GM19455 (cell line): ENCODE results near the gene PHF20.
"Not testable (repeated sequence)": the region's sequence is repeated elsewhere in the genome, so short reads cannot be mapped to it uniquely, and the experiment has no call there.

Experiments
- ATAC-seq: cut with Tn5 transposase; IDR thresholded peaks from one replicate; pipeline ENCODE4 v1.9.1; 2021; ENCODE audit not compliant: unreplicated experiment

The PHF20 gene

DNA sequence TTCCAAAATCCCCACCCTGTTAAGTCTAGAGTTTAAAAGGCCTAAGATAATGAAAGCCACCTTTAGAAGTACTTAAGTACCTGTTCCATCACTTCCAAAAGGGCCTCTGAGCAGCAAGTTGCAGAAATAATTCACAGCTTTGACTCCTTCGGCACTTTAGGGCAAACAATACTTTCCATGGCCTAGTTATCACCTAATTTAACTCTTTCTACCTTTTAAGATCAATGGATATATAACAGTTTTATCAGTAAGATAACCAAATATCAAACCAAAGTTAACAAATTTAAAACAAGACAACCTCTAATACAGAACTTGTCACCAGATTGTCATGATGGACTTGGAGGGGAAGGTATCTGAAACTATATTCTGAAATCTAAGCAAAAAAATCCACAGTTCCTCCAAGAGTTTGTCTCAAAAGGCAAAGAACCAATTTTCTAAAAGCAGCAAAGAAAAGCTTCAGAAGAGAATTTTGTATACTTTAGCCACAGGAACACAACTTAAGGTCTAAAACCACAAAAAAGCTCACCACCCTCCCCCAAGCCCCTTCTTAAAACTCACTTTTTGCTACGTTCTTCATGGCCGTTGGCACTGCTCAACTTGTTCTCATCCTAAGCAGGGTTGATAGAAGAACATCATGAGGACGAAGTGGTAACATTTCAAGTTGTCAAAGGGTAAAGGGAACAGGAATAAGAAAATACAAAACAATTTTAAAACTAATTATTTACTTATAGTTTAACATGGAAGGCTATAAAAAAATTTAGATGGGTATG lies 33.2 kb upstream of the PHF20 start:
- no peak for ATAC-seq

DNA sequence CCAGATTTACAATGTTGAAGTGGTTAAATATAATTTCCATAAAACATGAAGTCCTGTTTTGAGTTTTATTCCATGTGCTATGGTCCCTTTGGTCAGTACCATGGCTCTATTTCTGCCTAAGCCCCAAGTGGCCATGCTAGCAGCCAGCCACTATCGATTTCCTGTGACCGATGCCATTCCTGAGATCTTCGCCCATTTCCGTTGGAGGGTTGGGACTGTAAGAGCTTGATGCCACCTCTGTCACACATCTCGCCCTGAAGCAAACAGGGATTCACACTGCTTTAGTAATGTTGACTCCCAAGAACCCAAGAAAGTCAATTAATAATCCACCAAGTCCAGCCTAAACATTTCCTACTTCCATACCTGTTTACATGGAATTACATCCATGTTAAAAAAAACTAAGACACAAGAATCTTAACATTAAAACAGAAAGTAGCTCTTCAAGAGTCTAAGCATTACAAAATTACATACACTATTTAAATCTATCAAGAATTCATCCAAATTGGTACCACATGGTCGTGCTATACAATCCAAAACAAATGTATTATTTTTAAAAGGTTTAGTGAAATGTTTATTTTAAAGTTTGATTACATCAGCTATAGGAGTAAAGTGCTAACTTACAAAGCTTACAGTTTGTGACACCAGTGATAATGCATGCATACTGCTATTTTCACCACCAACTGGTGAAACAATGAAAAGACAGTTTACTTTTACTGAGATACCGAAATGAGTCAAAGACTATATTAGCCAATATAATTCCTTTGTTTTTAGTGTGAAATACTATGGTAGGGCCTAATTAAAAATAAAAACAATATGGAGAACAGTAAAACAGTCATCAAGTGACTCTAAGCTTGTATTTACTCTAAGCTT lies 32.3 kb upstream of the PHF20 start:
- ATAC-seq, result no peak

DNA sequence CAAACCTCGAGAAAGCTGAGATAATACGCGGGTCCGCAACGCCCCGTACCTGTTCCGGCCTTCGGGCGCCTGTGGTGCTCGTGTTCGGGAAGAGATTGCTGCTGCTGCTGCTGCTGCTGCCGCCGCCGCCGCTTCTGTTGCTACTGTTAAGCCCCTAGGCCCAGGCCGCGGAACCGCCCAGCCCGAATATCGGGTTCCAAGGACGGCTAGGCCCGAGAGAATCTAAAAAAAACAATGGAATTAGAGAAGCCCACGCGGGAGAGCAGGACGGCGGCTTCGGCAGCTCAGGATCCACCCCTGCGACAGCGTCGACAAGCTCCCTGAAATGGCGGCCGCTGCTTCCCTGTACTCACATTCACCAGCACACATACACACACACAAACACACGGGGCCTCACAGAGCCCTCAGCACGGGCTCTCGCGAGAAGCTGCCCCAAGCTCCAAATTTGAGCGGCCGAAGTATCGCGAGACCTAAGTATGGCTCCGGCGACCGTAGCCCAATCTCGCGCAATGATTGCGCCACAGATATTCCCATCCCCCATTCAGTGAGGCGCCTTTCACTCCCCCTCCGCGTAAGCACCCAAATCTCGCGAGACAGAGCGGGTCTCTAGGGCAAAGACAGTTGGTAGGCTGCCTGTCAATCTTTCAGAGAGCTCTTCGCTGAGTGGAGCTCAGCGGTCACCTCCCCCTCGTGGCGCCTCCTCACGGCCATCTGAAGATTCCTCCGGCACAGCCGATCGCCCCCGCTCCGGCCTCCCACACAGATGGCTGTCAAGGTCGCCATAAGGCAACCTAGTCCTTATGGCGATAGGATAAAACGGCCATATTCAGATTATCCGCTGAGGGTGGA lies 29.7 kb upstream of the PHF20 start, which contains the start of gene RBM39:
Gene RBM39 (minus strand): TSS at position 369 of the 849 bp plus-strand sequence. CDS start 1,386 bp downstream, outside the sequence.
- ATAC-seq, result peak; percentile 79

DNA sequence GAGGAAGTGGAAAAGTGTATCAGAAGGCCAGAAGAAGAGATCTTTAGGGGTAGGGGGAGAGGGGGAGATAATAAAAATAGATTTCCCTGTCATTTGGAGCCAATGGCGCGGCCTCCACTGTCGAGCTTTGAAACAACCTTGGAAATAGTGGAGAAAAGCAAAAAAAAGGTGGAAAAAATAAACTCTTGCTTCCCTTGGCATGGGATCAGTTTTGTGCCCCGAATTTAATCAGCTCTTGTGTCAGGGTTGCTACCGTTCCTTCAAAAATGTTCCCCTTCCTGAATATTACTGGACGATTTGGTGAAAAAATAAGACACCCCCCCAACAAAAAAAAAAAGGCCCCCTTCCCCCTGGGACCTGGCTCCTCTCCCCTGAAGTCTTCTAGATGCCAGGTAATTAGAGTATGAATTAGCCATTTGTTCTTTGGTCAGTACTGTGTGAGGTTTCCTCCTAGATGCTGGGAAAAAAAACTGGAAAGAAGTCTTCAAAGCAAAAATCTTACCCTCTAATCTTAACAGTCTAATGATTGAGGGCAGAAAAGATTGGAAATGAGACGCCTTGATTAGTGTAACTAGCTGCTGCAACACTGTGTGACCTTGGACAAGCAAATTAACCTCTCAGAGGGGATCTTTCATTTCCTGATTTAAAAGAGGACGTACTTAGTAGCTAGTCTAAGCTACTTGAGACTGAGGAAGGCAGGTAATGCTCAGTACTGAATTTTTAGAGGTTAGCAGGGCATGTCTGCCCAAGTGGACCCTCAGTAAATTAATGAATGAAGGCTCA lies 28.9 kb upstream of the PHF20 start:
- ATAC-seq, result no peak

DNA sequence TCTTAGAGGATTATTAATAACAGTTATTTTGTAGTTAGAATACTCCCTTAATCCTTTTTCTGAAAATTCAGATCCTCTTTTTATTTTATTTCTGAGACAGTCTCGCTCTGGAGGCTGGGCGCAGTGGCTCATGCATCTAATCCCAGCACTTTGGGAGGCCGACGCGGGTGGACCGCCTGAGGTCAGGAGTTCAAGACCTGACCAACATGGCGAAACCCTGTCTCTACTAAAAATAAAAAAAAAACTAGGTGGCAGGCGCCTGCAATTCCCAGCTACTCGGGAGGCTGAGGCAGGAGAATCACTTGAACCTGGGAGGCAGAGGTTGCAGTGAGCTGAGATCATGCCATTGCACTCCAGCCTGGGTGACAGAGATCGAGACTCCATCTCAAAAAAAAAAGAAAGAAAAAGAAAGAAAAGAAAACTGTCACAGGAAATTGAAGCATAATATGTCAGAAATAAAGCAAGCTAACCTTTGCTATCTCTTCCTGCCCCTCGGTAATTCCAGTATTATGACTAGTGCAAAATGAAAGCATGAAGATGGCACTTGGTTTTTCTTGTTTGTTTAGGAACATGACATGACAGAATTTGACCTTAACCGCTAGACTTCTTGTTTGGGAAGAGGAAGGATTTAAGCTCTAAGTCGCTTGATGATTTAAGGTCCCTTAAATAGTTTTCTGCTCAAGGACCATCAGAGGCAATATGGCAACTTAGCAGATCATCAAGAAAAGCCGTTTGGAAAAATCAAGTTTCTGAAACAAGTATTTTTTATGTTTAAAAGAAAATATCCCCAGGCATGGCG lies 27.9 kb upstream of the PHF20 start:
- ATAC-seq, result no peak

DNA sequence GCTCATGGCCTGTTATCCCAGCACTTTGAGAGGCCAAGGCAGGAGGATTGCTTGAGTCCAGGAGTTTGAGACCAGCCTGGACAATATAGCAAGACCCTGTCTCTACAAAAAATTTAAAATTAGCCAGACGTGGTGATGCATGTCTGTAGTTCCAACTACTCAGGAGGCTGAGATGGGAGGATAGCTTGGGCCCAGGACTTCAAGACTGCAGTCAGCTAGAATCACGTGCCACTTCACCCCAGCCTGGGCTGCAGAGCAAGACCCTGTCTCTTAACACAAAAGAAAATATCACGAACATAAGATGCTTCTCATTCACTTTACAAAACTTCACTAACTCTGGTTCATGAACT lies 27.3 kb upstream of the PHF20 start:
- not testable (repeated sequence) for ATAC-seq

DNA sequence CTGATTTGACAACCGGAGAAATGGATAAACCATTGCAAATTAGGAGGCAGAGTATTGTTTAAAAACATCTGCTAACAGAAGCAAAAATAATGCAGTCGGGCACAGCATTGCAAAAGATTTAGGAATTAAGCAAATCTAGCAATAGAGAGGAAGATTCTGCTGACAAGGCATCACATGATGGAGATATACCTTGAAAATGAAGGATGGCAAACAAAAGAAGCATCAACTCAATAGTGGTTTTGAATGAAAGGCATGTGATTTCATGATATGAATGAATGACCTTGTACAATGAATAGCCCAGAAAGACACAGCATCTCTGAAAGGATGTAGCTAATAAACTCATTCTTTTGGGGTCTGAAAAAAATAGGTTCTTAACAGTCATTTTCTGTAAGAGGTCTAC lies 21.2 kb upstream of the PHF20 start:
- no peak for ATAC-seq

DNA sequence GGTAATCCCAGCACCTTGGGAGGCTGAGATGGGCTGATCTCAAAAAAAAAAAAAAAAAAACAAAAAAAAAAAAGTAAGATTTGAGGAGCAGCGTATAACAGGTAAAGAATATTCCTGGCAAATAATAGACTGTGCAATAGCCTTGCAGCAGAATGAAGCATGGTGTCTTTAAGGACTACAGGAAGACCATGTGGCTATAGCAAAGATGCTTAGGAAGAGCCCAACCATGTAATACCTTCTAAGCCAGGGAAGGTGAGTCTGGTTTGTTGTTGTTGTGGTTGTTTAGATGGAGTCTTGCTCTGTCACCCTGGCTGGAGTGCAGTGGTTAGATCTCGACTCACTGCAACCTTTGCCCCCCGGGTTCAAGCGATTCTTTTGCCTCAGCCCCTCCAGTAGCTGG lies 15.4 kb upstream of the PHF20 start:
- ATAC-seq, result no peak

DNA sequence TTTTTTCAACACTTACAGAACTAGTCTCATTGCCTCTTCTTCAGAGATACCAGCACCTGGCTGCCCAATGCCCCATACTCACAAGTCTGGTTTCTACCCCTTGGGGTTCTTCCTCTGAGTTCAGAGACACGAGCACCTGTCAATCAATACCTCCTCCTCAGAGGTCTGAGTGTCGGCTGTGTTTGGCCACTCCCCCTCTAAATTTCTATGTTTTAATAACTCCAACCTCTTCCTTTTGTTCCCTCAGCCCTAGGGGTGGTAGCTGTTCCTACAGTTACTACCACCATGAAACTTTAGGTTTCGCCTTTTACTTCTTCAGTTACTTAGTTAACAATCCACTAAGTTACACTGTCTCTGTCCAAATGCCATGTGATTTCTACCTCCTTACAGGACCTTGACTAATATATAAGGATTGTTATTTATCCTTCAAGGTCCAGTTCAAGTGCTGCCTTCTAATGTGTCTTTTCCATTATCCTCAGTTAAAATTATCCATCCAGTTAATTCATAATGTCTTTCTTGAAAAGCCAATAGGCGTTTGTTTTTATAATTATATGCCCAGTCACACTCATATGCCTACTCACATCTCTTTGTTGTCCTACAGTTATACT lies 14.6 kb upstream of the PHF20 start:
- no peak for ATAC-seq

DNA sequence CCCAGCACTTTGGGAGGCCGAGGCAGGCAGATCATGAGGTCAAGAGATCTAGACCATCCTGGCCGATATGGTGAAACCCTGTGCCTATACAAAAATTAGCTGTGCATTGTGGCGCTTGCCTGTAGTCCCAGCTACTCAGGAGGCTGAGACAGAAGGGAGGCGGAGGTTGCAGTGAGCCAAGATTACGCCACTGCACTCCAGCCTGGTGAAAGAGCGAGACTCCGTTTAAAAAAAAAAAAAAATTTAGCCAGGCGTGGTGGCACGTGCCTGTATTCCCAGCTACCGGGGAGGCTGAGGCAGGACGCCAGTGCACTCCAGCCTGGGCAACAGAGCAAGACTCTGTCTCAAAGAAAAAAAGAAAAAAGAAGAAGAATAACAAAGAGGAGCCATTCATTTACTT lies 10.3 kb upstream of the PHF20 start:
- not testable (repeated sequence) for ATAC-seq

DNA sequence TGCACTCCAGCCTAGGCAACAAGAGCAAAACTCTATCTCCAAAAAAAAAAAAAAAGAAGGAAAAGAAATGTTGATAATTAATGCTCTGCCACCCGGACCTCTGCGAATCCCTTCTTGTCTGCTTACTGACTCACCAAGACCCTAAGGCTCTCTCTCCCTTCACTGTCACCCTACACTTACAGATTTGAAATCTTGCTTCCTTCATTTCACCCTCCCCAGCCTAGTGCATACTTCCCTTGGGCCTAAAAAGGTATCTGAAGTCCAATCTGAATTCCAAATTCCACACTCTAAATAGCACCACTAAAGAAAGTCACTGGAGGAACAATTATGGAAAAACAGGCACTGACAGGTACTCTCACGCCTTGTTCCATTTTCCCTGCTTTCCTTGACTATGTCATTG lies 9.4 kb upstream of the PHF20 start:
- ATAC-seq, result no peak

DNA sequence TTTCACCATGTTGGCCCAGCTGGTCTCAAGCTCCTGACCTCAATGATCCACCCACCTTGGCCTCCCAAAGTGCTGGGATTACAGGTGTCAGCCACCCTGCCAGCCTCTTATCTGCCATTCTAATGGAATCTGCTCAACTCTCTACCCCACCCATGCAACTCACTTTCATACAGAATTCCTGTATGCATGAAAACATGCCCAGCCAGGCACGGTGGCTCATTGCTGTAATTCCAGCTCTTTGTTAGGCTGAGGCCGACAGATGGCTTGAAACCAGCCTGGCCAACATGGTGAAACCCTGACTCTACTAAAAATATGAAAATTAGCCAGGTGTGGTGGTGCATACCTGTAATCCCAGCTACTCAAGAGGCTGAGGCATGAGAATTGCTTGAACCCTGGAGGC lies 6.9 kb upstream of the PHF20 start:
- not testable (repeated sequence) for ATAC-seq

DNA sequence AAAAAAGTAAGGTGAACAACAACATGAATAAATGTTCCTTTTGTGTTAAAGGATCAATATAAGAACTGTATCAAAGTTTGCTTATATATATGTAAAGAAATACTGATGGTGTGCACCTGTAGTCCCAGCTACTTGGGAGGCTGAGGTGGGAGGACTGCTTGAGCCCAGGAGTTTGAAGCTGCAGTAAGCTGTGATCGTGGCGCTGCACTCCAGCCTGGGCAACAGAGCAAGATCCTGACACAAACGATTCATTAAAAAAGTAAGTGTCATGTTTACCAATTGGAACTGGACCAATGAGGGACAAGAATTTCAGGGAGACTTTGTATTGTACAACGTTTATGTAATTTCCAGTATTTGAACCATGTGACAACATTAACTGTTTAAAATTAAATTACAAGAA lies 5.0 kb upstream of the PHF20 start:
- ATAC-seq, result no peak

DNA sequence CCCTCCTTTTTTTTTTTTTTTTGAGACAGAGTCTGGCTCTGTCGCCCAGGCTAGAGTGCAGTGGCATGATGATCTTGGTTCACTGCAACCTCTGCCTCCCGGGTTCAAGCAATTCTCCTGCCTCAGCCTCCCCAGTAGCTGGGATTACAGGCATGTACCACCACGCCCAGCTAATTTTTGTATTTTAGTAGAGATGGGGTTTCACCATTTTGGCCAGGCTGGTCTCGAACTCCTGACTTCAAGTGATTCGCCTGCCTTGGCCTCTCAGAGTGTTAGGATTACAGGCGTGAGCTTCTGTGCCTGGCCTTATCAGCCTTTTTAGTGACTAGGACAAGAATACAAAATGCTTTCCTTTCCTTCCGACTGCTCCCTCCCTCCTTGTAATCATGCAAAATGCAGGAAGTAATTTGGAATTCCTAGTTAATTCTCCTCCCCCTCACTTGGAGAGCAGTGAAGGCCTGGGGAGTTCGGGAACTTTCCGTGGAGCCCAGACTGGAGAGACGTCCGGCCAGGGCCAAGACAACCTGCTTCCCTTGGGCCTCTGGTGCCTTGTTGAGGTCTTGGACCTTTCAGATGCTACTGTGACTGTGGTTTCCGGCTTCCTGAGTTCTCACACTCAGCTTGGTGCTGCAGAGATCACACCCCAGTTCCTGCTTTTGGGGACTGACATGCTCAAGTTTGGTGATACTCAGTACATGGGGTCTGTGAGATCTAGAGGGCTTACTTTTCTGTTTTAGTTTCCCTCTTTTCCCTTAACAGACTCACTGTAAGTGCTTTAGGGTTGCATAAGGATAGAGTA lies 3.9 kb upstream of the PHF20 start:
- ATAC-seq, result no peak

DNA sequence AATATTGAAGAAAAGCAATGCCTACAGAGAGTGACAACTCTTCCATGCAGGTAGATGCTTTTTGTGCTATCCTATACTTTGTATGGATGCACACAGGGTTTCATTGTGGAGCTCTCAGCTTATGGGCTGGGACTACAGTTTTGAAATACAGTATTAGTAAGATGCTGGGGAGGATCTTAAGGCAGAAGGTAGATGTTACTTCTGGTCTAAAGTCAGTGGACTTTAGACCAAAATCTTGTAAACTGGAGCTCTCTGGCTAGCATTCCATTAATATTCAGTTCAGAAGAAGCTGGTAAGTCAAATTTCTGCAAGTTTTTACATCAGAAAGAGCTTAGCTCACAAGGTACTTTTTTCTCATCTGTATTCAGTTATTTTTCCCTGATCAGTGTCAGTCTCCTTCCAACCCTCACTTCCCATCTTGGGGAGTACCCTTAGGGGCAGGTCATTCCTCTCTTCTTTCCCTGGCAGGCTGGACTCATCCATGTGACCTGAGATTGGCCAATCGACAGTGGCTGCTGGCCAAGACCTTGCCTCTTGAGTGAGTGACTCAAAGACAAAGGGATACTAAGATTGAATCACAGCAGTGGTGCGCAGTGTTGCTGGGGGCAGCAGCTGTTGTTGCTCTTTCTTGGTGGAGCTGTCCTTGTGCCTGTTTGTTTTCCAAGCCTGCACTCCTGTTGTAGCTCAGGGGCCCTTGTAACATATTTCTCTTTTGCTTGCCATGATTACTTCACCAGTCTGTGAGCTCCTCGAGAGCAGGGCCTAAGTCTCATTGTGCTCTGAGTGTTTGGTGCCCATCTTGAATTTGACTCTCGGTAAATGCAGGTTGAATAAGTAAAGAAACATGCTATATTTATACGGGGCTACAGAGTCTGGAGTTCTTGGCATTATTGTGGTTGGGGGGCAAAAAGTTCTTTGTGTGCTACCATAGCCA lies 2.8 kb upstream of the PHF20 start:
- no peak for ATAC-seq

DNA sequence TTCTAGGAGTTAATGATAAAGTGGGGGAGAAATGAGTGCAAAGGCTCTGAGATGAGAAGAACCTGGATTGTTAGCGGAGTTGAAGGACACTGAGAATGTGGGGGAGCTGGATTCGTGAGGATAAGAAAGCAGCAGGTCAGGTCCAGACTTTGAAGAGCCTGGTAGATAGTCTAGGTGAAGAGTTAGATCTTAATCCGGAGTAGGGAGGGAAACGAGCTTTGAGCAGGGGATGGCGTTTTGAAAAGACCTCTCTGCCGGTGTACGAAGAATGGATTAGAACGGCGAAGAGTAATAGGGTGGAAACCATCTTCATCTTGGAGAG lies 487 bp upstream of the PHF20 start:
- no peak for ATAC-seq

DNA sequence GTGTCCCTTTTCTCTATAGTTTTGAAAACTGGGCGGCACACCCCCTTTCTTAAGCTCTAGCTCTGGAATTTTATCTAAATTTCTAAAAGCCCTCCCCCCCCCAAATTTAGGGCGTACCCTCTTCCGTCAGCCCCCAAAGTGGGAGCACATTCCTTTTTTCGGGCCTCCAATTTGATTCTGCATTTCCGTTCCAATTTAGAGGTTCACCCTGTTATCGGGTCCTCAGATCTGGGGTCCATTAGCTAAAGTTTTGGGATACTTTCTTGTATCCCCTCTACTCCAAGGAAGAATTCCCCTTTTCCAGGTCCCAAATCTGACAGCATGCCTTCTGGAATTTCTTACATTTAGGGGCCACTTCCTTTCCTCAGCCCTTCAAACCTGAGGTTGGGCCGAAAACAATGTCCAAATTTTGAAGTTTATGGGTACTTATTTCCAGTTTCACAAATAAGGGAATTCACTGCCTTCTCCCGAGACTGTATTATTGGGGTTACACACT lies 796 bp downstream of the PHF20 start:
- no peak for ATAC-seq
